Stimulated activated CD4-positive, alpha-beta T cell treated with anti-CD3 and anti-CD28 coated beads, Interleukin-2, amount 100 ng/mL, for 4 hours (primary cell): Measurements from ENCODE around the gene MLPH.

ENCODE experiments used
- DNase-seq: peaks from one replicate; pipeline ENCODE4 v3.0.0-alpha.2; 2020; ENCODE audit warnings: low read depth

MLPH gene

GRCh38 chr2:237568121-237568660, 81.1 kb downstream of the MLPH start:
- no peak for DNase-seq

- DNase-seq: no peak
Observed at GRCh38 chr2:237569041-237569440, 82.0 kb downstream of the MLPH start.

DNA sequence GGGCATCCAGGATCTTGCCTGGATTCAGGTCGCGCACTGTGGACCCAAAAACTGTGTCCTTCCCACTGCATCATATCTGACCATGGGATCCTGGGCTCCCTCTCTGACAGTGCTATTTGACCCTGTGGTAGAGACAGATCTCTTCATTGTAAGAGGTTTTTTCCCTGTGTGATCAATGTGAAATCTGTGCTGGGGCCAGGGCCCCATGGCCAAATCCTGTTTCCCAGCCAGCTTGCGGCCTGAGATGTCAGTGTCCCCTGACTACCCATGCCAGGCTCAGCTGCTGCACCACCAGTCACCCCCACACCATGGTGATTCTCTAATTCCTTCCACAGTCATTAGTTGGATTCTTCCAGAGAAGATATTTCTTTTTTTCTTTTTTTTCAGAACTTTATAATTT, 82.8 kb downstream of the MLPH start:
- no peak for DNase-seq

DNA sequence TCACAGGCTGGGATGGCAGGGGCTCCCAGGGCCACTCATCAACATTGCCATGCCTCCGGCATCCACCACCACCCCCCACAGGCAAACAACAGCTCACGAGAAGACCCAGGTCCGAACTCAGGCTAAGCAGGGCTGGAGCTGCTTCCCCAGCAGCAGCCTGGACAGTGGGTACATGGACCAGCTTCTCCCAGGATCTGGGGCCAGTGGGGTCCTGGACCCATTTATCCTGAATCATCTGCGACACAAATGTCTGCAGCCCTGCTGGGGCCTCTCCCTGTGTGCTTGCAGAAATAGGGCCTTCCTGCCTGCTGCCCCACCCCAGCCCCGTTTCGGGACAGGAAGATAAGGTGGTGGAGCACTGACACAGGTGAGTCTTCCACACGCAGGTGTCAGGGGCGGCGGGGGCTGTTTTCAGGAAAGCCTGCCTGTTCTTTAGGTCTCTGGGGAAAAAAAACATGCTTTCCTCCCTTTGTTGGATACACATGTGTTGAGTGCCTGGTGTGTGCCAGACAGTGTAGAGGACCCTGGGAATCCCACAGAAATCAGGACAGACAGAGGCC, 83.8 kb downstream of the MLPH start:
- no peak for DNase-seq

DNA sequence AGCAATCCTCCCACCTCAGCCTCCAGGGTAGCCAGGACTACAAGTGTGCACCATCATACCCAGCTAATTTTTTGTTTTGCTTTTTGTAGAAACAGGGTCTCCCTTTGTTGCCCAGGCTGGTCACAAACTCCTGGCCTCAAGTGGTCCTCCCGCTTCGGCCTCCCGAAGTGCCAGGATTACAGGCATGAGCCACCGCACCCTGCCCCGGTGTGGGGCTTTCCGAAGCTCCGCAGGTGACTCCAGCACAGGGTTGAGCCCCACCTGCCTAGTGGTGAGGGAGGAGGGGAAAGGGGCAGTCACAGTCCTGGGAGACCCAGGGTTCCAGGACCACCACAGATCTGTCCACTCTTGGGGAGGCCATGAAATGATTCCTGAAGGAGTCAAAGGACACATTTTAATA, 84.5 kb downstream of the MLPH start:
- DNase-seq: no peak

- DNase-seq: peak; percentile 80
Observed at GRCh38 chr2:237572021-237572741, 85.1 kb downstream of the MLPH start.

DNA sequence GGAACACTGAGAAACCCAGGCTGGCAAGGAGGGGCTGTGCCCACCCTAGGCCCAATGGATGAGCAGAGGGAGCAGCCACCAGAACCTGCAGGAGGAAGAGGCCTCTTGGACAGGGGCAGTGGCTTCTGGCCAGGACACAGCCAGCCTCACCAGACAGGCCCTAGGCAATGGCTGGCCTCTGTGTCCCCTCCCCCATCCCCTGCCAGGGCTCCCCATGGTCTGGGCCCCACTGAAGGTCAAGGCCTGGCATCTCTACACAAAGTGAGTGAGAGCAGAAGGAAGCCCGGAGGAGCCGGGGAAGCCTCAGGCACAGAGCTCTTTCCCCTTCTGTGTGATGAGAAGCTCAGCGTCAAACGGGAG, 85.7 kb downstream of the MLPH start:
- no peak for DNase-seq

- DNase-seq: no peak
Observed at GRCh38 chr2:237573721-237574415, 86.8 kb downstream of the MLPH start.

DNA sequence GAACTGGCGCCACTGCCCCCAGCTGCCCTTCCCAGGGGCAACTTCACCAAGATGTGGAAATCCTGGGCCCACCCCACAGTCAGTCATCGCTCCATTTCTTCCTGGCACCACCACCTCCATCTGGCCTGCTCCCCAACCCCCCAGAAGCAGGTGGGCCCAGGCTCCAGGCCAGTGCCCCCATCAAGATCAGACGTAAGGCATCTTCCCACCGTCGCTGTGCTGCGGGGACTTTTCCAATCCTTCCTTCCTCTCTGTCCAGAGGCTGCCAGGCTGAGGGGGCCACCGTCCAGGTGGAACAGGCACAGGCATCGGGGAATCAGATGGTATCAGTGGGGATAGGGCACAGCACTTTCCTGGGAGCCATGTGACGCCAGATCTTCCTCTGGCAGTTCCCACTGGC, 87.4 kb downstream of the MLPH start:
- DNase-seq: no peak

- no peak for DNase-seq
Observed at GRCh38 chr2:237574894-237575868, 88.1 kb downstream of the MLPH start.

DNA sequence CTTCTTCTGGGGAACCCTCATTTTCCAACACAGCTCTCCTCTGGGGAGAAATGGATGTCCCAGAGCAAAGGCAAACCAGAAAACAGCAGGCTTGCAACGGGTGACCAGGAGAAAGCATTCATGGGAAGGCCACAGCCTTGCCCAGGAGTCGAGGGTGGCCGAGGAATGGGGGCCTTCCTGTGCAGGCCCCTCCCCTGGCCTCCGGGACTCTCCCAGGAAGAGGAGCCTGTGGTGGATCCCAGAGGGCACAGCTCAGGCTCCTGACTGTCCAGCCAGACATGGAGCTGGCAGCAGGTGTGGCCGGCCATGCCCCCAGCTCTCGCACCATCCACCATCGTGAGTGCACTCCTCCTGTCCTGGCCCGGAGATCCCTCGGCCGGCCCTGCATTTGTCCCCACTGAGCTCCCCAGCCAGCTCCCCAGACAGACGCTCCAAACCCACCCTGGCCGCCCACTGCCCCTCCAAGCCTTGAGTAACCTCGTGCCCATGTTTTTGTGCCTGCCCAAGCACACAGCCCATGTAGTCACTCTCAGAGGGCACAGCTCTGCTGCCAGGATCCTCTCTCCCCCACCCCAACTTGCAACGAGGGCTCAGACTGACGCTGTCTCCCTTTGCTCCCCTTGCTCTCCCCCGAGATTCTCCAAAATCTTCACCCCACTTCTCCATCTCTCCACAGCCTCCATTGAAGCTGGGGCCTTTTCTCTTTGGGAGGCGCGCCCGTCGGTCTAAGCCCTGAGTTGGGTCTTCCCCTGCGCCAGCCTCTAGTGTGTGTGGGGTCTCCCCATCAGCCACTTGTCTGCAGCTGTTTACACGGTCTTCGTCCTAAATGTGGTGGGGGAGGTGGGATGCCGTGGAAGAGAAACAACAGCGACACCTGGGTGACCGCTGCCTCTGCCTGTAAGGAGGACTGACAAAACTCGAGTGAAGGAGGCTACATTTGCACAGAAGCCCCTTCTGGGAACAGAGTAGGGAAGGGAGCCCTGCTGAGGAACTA, 89.1 kb downstream of the MLPH start:
- no peak for DNase-seq

GRCh38 chr2:237576974-237577373, 89.9 kb downstream of the MLPH start:
- DNase-seq: no peak

DNA sequence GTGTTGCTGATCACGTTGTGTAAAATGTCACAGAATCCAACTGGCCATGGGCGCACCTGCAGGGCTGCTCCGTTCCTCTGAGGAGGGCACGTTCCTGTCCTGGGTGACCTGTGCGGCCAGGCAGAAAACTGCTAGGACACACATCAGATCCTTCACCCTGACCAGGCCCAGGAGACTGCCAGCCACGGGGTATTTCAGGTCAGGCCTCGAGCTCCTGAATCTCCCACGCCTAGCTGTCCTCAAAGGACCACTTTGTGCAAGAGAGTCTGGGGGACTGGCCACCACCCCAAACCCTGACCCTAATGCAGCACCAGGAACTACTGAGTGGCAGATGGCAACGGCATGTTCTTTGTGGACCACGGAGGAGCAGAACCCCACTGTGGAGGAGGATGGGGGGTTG, 90.4 kb downstream of the MLPH start:
- DNase-seq: no peak

DNA sequence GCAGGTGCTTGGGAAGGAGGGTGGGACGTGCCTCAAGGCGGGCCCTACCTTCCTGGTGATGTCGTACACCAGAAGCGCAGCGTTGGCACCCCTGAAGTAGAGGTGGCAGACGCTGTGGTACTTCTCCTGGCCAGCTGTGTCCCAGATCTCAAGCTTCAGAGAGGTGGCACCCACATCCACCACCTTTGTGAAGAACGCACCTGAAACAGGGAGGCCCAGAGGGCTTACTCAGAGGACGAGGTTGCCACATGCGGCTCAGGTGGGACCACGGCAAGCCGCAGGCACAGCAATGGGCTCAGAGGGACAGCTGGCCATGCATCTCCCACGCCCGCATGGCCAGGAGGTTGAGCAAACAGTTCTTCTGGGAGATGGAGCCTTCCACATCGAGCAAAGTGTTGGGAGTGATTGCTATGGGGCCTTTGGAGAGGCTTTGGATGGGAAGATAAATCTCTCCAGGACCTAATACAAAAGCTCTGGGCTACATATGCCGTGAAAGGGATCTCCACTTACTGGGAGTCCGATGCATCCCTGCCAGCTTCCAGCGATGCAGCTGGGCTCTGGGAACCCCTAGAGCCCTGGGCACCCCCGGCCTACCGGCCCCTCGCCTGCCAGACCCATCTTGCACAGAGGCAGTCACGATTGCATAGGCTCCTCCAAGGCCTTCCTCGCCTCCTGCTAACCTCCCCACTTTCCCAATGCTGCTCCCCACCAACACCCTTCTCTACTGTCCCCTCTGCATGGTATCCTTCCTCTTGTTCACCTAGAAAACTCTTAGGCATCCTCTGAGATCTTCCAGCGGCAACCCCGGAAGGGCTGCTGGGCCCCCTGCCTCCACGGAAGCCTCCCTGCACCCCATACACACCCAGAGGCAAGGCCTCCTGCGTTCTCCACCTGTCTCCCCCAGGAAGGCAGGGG, 91.2 kb downstream of the MLPH start:
- no peak for DNase-seq

- DNase-seq: no peak
Observed at GRCh38 chr2:237581326-237581725, 94.3 kb downstream of the MLPH start.

- peak; percentile 39 for DNase-seq
Observed at GRCh38 chr2:237581751-237582746, 95.0 kb downstream of the MLPH start.

- no peak for DNase-seq
Observed at GRCh38 chr2:237583385-237584295, 96.6 kb downstream of the MLPH start.
